GM12878 (cell line): ENCODE data around the gene FOSL1.

Experiments used
- CTCF ChIP-seq, 3 experiments: IDR thresholded peaks in 2 of 3; conservative IDR thresholded peaks in 1 of 3; 2 replicates each; pipeline ENCODE4 v1.5.1; 2011; ENCODE audit warnings: low read depth in 3 of 3, low read length in 3 of 3, mild to moderate bottlenecking in 3 of 3, control low read depth in 2 of 3, moderate library complexity in 2 of 3, inconsistent platforms in 1 of 3, mixed read lengths in 1 of 3; ENCODE audit not compliant: control insufficient read depth in 2 of 3, insufficient read depth in 1 of 3; ENCODE audit errors: extremely low read depth in 1 of 3
- MYC ChIP-seq: IDR thresholded peaks from 2 replicates; pipeline ENCODE4 v1.6.1; 2011; ENCODE audit warnings: mild to moderate bottlenecking, low read length, moderate library complexity, inconsistent platforms; ENCODE audit not compliant: insufficient read depth, insufficient replicate concordance, insufficient read length, severe bottlenecking

GRCh38 chr11:65872586-65873317, 27.4 kb downstream of the FOSL1 start, which contains the start of gene EFEMP2:
- TF ChIP-seq MYC (no peak), CTCF (IDR thresholded peaks at IDR 0.05 in 2 of 3, conservative IDR thresholded peaks at IDR 0.05 in 1 of 3; ENCODE audit: control insufficient read depth in 2 of 3, extremely low read depth in 1 of 3, insufficient read depth in 1 of 3, low read depth in 3 of 3, low read length in 3 of 3) (no peak)
